ENCODE results near the gene PPP1R17. TPM values are rescaled to one million over a fixed set of nuclear protein-coding genes. Genes with fewer than 3 reads are reported as not detected.

Gene PPP1R17
- total RNA-seq, result not detected
- not detected for polyA plus RNA-seq

DNA sequence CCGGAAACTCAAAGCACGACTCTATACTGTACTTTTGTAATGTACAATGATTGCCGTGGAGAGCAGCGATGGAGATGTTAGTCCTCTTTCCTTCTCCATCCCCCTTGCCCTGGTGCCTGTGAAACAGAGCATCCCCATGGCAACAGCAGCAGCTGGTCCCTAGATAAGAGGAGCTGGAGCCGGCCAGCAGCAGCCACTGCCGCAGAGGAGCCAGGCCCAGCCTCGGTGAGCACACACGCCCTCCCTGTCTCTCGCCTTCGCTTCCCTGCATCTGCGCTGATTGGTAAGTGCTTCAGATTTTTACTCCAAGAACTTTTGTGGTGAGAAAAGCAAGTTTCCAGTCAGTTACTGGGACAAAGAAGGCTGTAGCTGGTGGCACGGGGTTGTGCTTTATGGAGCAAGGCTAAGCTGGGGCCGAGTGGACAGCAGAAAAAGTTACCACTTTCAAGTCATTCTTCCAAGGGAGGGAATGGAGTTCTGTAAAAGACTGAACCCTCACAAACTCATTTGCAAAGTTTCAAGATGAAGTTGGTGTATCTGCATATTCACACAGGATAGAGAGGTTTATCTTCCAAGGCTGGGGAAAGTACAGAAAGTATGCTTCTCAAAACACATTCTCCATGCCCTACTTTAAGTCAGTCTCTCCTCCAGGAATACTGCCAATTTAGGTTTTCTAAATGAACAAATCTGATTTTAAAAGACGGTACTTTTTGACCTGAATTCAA, at the start of gene PPP1R17:
Gene PPP1R17 (plus strand): TSS at position 192 of the 725 bp plus-strand sequence. CDS start 5,227 bp downstream, outside the sequence.
- no peak for DNase-seq
- no peaks in the 10 kb centered on the region for H3K4me1 ChIP-seq
- TF ChIP-seq, protein P1, sequence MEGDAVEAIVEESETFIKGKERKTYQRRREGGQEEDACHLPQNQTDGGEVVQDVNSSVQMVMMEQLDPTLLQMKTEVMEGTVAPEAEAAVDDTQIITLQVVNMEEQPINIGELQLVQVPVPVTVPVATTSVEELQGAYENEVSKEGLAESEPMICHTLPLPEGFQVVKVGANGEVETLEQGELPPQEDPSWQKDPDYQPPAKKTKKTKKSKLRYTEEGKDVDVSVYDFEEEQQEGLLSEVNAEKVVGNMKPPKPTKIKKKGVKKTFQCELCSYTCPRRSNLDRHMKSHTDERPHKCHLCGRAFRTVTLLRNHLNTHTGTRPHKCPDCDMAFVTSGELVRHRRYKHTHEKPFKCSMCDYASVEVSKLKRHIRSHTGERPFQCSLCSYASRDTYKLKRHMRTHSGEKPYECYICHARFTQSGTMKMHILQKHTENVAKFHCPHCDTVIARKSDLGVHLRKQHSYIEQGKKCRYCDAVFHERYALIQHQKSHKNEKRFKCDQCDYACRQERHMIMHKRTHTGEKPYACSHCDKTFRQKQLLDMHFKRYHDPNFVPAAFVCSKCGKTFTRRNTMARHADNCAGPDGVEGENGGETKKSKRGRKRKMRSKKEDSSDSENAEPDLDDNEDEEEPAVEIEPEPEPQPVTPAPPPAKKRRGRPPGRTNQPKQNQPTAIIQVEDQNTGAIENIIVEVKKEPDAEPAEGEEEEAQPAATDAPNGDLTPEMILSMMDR (IDR thresholded peaks at IDR 0.05), result no peak
- no peak for TF ChIP-seq EP300 (IDR thresholded peaks at IDR 0.05)
- TF ChIP-seq POLR2AphosphoS5 (IDR thresholded peaks at IDR 0.05), result no peak
- TF ChIP-seq POLR2A (IDR thresholded peaks at IDR 0.05), result no peak
- intact Hi-C loops (cut with DNase I), result no loop called here
- H3K36me3 ChIP-seq, result no peaks in the 10 kb centered on the region
- H3K4me3 ChIP-seq, result no peak within 1 kb of the TSS
- no peak within 1 kb of the TSS for H3K27ac ChIP-seq
- no peaks in the 10 kb centered on the region for H3K9me3 ChIP-seq
- no peaks in the 10 kb centered on the region for H3K27me3 ChIP-seq
- 50 to 55% methylated on average over 14 of the region's 14 CpGs for WGBS, 2 donors

DNA sequence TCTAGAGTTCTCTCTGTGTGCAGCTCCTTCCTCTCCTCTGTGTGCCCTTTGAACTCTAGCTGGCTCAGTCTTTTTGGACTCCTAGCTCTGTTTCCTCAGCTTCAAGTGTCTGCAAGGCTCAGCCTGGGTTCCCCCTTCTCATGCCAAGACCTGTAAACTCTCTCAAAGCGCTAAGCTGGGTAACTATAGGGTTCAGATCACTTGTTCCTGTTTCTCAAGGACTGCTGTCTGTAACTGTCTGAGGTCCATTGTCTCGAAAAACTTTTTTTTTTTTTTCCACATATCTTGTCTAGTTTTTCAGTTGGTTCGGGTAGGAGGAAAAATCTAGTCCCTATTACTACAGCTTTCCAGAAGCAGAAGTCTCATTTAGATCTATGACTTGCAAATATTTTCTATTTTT, 46.6 kb upstream of the PPP1R17 start:
- intact Hi-C loops (cut with DNase I), result no loop called here
- 69 to 81% methylated on average over 3 of the region's 3 CpGs for WGBS, 2 donors
- H3K9me3 ChIP-seq, result no peaks in the 10 kb centered on the region
- TF ChIP-seq, protein P1 (IDR thresholded peaks at IDR 0.05), result no peak
- TF ChIP-seq POLR2AphosphoS5 (IDR thresholded peaks at IDR 0.05) (no peak), POLR2A (IDR thresholded peaks at IDR 0.05) (no peak)
- H3K36me3 ChIP-seq, result no peaks in the 10 kb centered on the region
- DNase-seq, result no peak
- H3K4me3 ChIP-seq, result no peak overlapping the region
- no peaks in the 10 kb centered on the region for H3K4me1 ChIP-seq
- H3K27ac ChIP-seq, result no peak overlapping the region
- no peaks in the 10 kb centered on the region for H3K27me3 ChIP-seq

DNA sequence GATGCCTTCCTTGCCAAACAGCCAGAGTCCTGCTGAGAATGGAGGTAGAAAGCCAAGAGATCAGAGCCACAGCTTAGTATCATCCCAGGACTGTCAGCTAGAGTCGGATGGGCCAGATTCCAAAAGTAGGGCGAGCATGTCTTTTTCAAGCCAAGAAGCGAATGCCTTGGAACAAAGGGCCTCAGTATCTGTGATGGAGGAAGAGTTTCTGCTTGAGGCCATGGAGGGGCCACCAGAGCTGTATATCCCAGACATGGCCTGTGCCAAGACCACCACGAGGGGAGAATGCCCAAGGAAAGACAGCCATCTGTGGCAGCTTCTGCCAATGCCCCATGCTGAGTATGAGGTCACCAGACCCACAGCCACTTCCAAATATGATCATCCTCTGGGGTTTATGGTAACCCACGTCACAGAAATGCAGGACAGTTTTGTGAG, 44.3 kb upstream of the PPP1R17 start:
- 51 to 54% methylated on average over 5 of the region's 5 CpGs for WGBS, 2 donors
- Histone ChIP-seq H3K9me3 (no peaks in the 10 kb centered on the region), H3K36me3 (no peaks in the 10 kb centered on the region), H3K27me3 (no peaks in the 10 kb centered on the region), H3K4me1 (no peaks in the 10 kb centered on the region), H3K27ac (no peak overlapping the region), H3K4me3 (no peak overlapping the region)
- DNase-seq, result no peak
- TF ChIP-seq EP300 (IDR thresholded peaks at IDR 0.05) (no peak), POLR2A (IDR thresholded peaks at IDR 0.05) (no peak), POLR2AphosphoS5 (IDR thresholded peaks at IDR 0.05) (no peak)
- TF ChIP-seq, protein P1 (IDR thresholded peaks at IDR 0.05), result no peak
- intact Hi-C loops (cut with DNase I), result no loop called here

DNA sequence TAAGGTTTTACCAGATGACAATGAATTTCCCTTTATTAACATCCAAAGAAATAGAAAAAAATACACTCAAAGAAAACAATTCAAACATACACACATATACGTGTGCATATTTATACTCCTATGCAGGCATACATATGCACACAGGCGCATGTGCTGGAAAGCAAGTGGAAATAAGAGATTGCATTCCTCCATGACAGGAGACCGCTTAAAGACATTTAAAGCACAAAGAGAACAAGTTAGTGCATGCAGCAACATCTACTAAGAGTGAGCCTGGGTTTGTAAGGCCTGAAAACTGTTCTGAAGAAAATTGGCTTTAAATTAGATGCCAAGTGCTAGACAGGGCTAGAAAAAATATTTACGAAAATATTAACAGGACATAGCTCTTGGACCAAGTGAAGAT, 40.1 kb upstream of the PPP1R17 start:
- no peak for DNase-seq
- Histone ChIP-seq H3K36me3 (no peaks in the 10 kb centered on the region), H3K4me3 (no peak overlapping the region), H3K27ac (no peak overlapping the region), H3K9me3 (no peaks in the 10 kb centered on the region), H3K4me1 (no peaks in the 10 kb centered on the region), H3K27me3 (no peaks in the 10 kb centered on the region)
- intact Hi-C loops (cut with DNase I), result no loop called here
- WGBS, 2 donors, result 95% methylated on average over 4 of the region's 4 CpGs
- TF ChIP-seq POLR2A (IDR thresholded peaks at IDR 0.05) (no peak), POLR2AphosphoS5 (IDR thresholded peaks at IDR 0.05) (no peak), EP300 (IDR thresholded peaks at IDR 0.05) (no peak)
- TF ChIP-seq, protein P1 (IDR thresholded peaks at IDR 0.05), result no peak

DNA sequence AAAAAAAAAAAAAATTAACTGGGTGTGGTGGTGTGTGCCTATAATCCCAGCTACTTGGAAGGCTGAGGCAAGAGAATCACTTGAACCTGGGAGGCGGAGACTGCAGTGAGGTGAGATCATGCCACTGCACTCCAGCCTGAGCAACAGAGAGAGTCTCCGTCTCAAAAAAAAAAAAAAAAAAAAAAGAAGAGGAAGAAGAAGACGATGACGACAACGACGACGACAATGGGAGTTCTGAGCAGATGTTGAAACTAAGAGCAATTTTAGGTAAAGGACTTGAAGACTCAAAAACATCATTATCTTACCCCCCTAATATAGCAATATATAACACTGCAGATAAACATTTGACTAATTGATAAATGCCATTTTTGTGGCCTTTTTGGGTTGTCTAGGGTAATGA, 39.5 kb upstream of the PPP1R17 start:
- Histone ChIP-seq H3K27ac (no peak overlapping the region), H3K4me1 (no peaks in the 10 kb centered on the region), H3K36me3 (no peaks in the 10 kb centered on the region), H3K9me3 (no peaks in the 10 kb centered on the region), H3K4me3 (no peak overlapping the region), H3K27me3 (no peaks in the 10 kb centered on the region)
- DNase-seq, result no peak
- no peak for TF ChIP-seq POLR2AphosphoS5 (IDR thresholded peaks at IDR 0.05)
- TF ChIP-seq, protein P1 (IDR thresholded peaks at IDR 0.05), result no peak
- no peak for TF ChIP-seq POLR2A (IDR thresholded peaks at IDR 0.05)
- WGBS, 2 donors, result 76 to 77% methylated on average over 7 of the region's 7 CpGs
- intact Hi-C loops (cut with DNase I), result no loop called here

Measured in sigmoid colon (tissue), 7 donors.